Stimulated activated CD8-positive, alpha-beta memory T cell treated with anti-CD3 and anti-CD28 coated beads, Interleukin-7, amount 100 ng/mL, for 24 hours (primary cell): ENCODE results near the gene CDC73.
"Not testable (repeated sequence)": the region's sequence is repeated elsewhere in the genome, so short reads cannot be mapped to it uniquely, and the experiment has no call there.

Experiments
- DNase-seq: peaks from one replicate; pipeline ENCODE4 v3.0.0-alpha.2; 2020; ENCODE audit warnings: low read depth

CDC73 gene

DNA sequence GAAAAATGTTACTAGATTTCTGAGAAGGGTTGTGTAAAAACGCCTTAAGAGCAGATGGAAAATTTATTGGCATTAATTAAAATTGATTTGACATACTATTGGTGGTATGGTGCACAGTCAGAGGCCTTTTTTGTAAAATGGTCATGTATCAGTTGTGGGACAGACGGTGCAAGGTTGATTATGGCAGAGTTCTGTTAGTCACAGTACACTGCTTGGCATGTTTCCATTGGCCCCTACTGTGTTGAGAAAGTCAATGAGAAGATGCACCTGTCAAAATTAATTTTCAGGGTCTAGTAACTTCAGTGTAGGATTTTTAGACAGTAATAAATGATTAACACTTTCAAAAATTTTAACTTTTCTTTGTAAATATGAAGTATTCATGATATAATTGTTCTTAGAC, 60.2 kb downstream of the CDC73 start:
- DNase-seq: no peak

DNA sequence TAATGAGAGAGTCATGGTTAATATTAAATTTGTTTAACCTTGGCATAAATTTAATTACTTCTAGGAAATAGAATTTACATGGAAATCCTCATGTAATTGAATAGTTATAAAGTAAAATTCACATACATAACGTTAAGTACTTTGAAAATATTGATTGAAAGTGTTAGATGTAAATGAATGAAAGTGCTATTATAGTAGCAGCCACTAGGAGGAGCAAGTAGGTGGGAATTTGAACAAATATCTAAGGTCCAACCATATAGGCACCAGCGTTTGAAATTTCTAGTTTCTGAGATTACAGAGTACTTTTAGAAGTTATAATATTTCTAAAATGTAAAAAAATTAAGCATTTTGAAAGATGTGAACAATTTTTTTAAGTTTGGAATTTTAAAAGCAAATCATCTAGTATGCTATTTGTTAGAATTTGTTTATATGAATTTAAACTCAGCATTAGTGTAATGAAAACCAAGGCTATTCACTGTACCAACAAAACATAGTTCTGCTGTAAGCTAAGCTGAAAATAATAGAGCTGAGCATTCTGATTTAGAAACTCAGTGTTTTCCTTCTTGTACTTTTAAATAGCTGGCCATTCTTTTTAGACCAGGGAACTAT, 61.3 kb downstream of the CDC73 start:
- DNase-seq: no peak

DNA sequence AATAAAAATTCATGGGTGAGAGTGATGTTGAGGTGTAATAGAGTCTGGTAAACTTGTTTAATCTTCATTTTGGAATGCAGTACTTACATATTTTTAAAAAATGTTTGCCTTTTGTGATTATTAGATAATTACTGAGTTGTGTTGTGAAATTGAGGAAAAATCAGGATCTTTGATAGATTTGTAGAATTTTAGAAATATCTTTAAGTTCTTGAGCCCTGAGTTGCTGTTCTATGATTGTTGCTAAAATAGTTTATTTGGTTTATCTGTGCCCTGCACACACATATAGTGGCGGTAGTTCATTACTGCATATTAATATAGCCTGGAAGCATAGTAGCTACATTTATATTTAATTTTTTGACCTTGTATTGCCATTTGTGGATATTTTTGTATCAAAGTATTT, 62.9 kb downstream of the CDC73 start:
- no peak for DNase-seq

DNA sequence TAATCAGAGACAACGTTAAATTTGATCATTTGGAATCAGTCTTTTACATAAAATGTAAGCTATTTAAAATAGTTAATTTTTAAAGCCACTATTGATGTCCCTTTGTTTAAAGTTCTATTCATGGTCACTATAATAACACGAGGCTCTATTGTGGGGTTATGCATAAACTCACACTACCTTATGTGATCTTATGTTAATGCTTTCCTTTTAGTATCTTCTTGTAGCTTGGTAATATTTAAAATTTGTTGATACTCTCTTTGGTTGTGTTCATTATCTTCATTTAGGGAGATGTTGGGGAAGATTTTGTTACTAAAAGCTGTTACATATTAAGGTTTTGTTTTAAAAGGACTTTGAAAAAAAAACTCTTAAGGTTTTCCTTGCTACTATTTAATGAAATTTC, 63.4 kb downstream of the CDC73 start:
- DNase-seq: no peak

DNA sequence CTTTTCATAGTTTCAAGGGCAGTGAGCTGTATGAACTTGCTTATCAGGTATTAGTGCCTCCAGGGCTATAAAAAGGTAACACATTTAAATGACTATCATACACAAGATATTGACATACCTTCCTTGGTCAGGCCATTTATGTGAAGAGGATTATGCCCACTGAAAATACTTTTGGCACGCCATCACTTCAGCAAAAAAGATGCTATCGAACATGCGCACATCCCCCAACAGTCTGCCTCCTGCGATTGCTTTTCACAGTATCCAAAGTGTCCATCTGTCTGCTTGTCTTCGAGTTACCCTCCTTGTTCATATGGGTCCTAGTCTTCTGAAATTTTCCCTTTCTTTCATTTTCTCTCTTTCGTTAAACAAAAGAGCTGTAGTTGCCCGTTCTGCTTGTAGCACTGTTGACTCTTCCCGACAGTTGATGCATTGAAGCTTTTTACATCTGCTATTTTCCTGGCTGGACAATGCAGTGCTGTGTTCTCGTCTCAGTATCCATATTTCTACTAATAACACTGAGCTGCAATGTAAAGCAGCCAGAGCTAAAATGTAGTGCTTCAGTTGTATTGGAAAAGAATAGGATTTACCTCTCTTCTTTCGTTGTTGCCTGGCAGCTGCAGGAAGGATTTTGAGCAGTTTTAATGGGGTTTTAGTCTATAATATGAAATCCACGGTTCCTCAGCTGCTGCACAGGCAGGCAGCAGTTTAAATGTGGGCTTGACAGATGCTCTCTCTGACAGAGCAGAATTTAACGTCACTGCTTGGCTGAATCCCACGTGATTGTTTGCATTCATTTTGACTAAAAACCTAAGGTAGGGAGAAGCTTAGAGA, 64.3 kb downstream of the CDC73 start, which contains the start of gene B3GALT2:
Gene B3GALT2, minus strand, starts transcription at position 713 of the 831 bp plus-strand sequence. CDS start 5,051 bp downstream, outside the sequence.
- DNase-seq: no peak

DNA sequence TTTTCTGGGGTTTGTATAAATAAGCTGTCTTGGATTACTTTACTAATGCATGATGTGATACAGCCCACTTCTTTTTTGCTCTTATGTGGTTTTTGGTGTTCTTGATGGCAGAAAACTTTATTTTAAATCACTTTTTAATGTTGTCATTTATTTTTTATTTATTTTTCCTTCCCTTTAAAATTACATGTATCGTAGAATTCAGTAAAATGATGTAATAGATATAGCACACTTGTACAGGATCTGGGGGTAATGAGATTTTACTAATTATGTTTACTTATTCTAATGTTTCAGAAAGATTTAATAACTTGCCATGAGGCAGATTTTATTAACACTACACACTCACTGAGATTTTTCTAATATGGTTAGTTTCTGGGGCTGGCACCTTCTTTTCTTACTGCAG, 65.3 kb downstream of the CDC73 start:
- DNase-seq: no peak

DNA sequence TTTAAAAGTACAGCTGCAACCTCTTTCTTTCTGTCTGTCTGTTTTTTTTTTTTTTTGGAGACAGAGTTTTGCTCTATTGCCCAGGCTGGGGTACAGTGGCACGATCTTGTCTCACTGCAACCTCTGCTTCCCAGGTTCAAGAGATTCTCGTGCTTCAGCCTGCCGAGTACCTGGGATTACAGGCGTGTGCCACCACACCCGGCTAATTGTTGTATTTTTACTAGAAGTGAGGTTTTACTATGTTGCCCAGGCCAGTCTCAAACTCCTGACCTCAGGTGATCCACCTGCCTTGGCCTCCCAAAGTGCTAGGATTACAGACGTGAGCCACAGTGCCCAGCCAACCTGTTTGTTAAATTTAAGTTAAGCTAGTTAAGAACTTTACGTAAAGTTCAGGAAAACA, 67.1 kb downstream of the CDC73 start:
- not testable (repeated sequence) for DNase-seq

DNA sequence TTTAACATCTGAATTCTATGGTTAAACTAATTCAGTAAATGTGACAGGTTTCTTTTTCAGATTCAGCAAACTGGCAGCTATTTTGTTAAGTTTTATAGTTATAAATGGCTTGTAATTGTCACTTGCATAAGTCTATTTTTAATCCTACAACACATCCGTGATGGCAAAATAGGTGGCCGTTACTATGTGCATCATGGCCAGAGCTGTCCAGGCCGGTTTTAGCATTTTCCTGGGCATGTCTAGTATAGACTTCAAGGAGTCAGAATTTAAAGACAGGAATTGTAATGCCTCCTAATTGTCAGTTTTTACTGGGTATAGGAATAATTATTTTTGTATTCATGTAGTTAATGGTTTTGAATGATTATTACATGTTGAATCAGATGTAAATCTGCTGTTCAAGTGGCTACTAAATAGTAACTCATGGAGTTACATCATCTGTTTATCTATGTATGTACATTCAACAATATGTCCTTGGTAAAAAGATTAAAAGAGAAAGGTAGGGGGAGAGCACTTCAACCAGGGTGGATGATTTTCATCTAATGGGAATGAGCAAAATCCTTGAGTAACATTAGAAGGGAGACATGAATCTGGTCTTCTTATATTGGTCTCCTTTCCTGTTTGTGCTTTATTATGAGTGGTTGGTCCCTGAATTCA, 67.7 kb downstream of the CDC73 start:
- DNase-seq: no peak

DNA sequence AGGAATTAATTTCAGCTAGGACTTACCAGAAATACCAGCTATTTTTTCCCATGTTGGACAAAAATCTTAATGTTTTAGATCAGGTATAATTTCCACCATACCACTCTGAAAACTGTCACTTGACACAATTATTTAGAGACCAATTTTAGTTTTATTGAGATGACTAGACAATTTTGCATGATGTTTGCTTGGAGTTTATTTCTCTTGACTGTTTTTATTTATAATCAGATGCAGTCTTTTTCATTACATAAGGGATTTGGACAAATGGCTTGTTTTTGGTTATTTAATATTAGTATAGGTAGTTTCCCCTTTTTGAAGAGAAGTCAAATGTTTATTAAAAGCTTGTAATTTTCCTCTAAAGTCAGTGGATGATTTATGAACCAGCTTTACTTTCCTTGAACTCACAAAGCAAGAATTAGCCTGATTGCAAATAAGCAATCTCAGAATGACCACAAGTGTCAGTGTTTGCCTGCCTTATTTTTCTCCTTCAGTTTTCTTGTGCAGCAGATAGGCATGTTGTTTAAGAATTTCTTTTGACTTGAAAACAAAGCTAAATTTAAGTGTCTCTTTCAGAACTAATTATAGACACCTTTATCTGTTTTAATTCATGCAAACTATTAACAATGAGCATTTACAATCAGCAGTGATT, 68.4 kb downstream of the CDC73 start:
- no peak for DNase-seq

DNA sequence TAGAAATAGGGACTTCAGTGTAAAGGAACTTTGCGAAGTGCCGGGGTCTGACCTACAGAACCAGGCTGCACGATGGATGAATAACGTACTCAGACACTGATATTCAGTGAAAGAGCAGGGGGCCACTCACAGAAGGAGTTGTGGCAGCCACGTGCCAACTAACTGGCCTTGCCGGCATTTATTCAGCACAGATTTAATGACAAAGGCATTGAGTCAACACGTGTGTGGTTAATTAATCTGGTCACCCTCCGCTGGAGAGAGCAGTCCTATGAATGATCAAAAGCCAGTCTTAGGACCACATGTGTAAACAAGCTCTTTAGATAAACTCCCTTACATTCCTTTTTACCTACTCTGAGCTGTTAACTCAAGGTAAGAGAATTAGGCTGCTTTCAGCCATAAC, 70.8 kb downstream of the CDC73 start:
- no peak for DNase-seq

DNA sequence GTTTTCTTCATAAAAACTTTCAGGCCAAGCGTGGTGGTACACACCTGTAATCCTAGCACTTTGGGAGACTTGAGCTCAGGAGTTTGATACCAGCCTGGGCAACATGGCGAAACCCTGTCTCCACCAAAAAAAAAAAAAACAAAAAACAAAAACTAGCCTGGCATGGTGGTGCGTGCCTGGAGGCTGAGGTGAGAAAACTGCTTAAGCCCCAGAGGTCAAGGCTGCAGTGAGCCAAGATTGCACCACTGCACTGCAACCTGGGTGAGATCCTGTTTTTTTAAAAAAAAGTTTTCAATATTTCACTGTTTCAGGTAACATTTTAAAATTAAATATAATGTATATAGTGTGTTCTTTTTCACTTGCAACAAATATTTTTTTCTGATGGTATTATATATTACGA, 78.1 kb downstream of the CDC73 start:
- no peak for DNase-seq

DNA sequence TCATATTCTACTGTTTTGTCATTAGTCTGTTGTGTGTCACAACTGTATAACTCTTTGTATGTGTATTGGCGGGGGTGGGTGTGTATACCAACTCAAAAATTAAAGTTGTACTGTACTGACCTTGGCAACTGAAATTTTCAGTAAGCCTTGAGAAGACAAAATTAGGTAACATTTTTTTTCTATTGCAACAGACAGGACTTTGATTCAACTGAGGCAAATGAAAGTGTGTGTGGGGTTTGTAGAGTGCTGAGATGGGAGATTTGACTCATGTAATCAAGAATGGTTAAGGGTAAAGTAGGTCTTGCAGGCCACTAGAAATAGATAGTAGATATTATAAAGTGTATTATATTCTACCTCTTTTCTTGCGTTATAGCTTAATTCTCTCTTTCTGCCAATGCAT, 79.2 kb downstream of the CDC73 start:
- DNase-seq: no peak

DNA sequence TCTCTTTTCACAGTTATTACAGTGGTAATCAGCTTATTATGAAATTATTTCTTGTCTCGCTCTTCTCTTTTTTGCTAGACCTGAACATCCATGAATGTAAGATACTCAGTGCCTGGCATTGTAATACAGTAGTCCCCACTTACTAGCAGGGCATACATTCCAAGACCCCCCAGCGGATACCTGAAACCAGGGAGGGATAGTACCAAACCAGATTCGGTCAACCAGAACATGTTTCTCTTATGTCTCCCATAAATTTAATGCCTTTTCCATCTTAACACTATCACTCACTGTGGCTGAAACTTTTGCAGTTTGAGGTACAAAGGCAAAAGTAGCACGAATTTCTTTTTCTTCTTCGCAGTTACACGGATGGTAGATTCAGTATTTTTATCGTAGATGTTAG, 89.2 kb downstream of the CDC73 start:
- no peak for DNase-seq

DNA sequence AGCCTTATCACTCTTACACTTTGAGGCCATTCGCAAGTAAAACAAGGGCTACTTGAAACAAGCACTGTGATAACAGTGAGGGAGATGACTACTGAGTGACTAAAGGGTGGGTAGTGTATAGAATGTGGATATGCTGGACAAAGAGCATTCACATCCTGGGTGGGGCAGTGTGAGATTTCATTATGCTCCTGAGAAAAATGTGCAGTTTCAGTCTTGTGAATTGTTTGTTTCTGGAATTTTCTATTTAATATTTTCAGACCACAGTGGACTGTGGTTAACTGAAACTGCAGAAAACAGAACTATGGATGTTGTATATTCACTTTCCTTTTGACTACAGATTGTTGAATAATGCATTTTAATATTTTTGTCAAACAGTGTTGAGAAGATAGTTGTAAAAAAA, 89.7 kb downstream of the CDC73 start:
- no peak for DNase-seq

DNA sequence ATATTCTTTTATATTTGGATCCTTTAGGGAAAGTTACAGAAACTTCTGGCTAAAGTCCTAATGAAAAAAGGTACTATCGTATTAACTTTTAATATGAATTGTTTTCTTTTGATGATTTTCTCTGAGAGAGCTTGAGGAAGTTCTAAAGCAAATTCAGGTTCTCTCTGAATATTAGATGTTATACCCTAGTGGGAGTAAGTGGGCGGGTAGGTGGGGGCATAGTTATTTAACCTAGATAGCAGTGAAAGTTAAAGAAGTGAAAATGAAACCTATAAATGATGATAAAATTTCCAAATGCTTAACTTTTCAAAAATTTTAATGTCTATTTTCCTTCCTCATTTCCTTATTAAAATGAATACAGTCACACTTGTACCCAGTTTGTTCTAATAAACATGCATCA, 90.8 kb downstream of the CDC73 start:
- DNase-seq: no peak

DNA sequence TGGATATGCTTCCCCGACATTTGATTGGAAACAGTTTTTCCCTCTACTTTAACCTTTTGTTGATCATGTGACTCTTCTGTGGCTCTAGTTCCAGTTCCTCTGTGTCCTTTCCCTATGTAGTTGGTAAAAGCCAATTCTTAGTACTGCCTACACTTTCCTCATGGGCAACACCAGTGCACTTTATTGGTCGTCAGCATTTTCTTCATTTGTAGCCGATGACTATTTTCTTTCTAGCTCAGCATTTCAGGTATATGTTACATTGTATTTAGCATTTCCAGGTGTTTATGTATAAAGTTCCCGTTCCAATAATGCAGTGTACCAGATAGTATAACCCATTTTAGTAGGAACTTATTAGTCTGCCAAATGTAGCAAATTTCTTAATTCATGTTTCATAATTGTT, 92.2 kb downstream of the CDC73 start:
- DNase-seq: no peak

DNA sequence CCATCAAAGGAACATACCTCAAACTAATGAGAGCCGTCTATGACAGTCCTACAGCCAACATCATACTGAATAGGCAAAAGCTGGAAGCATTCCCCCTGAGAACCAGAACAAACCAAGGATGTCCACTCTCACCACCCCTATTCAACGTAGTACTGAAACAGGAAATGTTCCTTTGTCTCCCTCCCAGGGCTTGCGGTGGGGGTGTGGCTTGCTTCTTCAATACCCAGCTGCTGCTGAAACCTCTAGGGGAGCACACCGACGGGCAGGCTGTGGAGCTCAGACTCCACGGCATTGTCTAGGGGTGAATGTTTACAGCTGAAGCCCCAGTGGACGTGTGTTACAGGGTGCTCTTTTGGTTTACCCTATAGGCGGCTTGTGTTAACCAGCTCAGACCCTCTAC, 95.1 kb downstream of the CDC73 start:
- DNase-seq: no peak

DNA sequence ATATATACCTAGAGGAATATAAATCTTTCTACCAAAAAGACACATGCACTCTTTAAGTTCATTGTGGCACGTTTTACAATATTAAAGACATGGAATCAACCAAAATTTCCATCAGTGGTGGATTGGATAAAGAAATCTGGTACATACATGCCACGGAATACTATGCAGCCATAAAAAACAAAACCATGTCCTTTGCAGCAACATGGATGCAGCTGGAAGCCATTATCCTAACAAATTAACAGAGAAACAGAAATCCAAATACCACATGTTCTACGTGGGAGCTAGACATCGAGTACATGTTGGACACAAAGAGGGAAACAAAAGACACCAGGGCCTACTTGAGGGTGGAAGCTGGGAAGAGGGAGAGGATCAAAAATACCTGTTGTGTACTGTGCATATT, 97.6 kb downstream of the CDC73 start:
- DNase-seq: no peak

DNA sequence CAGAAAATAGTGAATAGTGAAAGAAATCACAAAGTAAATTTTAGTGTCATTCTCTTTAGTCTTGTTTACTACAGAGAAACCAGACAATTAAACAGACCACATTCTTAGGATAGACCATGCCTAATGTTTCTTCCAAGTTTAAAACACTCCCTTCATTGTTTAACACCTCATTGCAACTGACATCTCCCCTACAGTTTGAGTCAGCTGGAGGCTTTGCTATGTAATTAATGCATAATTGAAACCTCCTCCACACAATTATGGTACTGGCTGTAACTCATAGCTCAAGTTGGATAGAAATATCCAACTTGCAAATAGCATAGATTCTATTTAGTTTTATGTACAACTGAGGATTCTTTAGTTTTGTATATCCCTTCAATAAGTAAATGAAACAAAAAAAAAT, 99.8 kb downstream of the CDC73 start:
- DNase-seq: no peak

DNA sequence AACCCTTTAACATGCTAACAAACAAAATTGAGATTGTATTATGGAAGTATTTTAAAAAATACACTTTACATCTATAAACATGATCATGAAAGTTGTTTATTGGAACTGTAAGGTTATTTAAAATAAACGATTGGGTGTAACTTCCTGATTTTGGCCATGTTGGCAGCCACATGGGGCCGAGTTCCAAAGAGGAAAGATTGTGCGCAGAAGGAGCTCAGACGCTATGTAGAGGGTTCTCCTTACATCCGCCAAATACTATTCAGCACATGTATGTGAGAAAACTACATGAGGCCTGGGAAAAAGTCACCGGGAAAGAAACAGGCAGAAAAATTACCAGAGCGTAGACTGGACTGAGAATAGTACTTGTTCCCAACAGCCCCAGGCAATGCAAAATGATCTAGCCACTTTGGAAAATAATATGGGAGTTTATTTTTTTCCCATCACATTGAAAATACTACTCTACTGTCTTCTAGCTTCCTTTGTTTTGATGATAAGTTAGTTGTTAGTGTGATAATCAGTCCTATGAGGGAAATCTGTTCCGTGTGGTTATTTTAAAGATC, 100.3 kb downstream of the CDC73 start:
- no peak for DNase-seq

DNA sequence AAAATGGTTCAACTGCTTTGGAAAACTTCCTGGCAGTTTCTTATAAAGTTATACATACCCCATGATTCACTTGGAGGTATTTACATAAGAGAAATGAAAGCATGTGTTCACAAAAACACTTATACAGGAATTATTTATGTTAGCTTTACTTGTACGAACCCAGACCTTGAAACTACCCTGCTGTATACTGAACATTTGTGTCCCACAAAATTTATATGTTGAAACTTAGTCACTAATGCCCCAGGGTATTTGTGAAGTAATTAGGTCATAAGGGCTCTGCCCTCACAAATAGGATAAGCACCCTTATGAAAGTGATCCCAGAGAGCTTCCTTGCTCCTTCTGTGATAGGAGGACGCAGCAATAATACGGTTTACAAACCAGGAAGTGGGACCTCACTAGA, 107.3 kb downstream of the CDC73 start:
- no peak for DNase-seq

DNA sequence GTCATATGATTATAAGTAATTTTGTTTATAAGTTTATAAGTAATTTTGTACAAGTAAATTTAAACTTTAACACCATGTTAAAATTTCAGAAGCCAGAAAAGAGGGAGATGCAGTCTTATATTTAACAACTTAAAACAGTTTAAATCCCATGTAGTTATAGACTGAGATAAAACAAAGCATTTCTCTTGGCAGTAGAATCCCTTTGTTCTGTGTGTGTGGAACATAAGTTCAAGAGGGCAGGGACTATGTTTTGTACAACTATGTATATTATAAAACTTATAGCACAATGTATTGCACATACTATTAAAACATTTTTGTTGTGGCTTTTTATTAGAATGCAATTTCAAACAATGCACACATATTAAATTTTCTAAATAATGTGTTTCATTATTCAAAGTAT, 109.3 kb downstream of the CDC73 start:
- not testable (repeated sequence) for DNase-seq
